RKO (cell line): ENCODE results near the gene XRCC5.
A peak's percentile ranks its signal among the peaks of the same experiment; 100 is the strongest.
"Not testable (repeated sequence)": the region's sequence is repeated elsewhere in the genome, so short reads cannot be mapped to it uniquely, and the experiment has no call there.

Experiments used
- DNase-seq: peaks from one replicate; pipeline ENCODE4 v3.0.0-alpha.2; 2016; ENCODE audit warnings: low spot score

Gene XRCC5

DNA sequence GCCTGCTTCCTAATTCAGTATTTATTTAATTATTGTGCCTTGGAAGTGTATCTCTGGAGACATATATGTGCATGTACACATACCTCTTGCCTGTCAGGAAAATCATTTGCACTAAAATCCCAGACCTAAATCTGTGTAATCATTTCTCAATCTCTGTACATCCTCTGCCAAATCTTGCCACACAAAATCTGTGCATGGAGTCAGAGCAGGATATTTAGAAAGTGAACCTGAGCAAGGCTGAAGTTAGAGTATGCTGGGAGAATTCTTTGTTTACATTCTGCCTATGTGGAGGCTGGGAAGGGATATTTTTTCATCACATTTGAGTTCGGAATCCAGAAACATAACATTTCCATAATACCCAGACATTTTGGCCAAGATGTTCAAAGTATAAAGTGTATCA, 9.3 kb downstream of the XRCC5 start:
- DNase-seq = no peak

DNA sequence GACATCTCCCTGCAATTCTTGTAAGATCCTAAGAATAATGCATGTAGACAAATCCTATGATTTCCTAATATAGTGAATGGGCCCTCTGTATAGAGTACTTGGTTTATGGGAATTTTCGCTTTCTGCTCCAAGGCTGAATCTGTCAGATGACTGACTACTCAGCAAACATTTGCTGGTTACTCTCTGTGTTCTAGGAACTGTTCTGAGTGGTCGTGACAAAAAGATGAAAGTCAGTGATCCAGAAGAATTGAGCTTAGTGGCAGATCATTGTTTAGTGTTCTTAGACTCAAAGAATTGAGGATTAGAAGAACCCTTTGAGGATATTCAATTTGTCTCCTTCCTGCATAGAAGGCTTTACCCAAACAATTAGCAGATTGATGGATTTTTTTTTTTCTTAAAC, 10.0 kb downstream of the XRCC5 start:
- DNase-seq = no peak

DNA sequence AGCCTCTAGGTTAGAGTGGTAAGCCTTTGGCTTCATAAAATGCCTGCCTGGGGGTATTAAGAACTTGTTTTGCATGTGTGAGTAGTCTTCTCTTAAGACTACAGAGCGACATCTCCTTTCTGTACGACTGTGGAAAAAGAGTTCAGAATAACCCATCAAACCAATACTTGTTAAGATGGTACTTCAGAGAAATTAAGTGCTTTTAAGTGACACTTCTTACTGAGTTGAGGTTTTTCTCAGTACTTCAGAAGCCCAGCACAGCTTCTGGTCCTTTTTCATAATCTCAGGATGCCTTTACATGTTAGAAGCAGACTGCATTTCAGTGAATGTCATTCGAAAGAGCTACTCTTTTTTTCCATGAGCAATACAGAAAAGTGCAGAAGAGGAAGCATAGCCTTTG, 10.8 kb downstream of the XRCC5 start:
- no peak for DNase-seq

DNA sequence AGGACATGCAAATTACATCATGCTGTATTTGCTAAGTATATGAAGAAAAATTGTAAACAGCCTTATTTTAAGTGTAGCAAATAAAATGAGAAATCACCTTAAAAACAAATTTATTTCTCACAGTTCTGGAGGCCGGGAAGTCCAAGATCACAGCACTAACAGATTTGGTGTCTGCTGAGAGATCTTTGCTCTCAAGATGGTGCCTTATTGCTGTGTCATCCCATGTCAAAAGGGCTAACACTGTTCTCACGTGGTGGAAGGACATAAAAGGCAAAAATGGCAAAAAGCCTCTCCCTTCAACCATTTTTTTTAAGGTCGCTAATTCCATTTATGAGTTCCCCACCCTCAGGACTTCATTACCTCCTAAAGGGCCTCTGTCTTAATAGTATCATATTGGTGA, 12.1 kb downstream of the XRCC5 start:
- DNase-seq = no peak

DNA sequence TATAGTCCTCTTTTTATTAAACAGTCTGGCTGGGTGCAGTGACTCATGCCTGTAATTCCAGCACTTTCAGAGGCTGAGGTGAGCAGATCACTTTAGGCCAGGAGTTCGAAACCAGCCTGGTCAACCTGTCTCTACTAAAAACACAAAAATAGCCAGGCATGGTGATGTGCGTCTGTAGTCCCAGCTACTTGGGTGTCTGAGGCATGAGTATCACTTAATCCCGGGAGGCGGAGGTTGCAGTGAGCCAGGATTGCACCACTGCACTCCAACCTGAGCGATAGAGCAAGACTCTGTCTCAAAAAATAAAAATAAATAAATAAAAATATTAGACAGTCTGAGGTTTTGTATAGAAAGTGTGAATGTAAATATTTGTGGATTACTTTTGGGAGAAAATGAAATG, 17.8 kb downstream of the XRCC5 start:
- no peak for DNase-seq

DNA sequence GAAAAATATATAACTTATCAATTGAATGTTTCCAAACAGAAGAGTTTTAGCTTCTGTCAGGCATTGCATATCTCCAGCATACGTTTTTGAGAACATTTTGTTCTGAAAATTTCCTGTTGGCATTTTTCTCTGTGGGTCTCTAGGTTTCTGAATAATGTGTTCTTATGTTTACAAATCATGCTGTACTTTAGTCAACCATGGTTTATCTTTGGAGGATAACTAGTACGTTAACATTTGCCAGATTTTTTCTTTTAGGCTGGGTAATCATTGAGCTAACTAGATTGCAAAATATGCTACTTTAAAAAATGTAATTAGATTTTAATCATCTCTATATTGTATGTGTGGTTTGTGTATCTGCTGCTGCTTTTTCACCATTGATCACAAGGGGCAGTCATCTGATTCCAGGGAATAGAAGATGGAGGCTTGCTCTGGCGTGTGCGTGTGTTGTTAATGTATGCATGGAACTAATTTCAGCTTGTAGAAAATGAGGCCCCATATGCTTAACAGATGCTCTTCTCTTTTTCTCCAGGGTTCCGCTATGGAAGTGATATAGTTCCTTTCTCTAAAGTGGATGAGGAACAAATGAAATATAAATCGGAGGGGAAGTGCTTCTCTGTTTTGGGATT, 21.3 kb downstream of the XRCC5 start:
- no peak for DNase-seq

DNA sequence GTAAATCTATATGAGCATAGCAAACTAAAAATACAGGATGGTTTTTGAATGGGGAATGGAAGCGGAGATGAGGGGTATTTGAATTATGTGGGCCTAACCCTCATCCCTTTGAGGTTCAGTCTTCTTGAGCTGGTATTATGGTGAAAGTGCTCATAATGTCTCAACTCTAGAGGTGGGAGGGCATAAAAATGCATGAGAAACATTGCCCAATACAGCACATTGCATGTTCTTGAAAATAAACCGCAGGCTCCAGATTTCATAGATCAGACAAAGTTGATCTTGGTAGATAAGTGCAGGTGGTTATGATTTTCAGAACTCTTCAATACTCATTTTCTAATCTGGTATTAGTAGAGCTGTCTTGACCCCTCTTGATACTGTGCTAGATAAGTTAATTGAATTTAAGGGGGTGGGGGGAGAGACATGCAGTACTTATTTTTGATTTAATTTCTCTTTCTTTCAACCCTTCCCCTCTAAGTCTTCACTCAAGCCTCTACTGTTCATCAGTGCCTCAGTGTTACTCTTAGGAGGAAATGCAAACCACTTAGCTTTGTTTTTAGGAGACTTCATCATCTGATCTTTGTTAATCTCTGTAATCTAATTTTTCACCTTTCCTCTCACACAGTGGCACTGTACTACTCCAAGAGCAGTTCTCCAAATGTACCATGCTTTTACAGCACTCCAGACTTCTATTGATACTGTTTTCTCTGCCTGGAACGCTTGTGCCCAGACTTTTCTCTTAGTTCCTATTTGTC, 22.2 kb downstream of the XRCC5 start:
- no peak for DNase-seq

DNA sequence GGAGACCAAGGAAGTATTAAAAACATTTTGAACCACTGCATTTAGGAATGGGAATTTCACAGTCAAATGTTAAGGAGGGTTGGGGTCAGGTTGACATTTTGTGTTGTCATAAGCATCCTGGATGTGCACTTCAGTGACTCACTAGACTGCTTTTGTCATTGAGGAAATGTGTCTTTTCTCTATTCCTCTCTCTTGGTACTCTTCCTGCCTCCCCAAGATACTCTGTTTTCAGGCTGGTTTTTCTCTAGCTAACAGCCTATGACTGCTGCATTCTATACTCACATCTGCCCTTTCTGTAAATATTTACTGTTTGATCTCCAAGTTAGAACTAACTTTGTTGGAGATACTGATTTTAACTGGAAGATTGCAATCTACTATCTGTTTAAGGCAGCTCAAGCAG, 23.4 kb downstream of the XRCC5 start:
- DNase-seq = no peak

DNA sequence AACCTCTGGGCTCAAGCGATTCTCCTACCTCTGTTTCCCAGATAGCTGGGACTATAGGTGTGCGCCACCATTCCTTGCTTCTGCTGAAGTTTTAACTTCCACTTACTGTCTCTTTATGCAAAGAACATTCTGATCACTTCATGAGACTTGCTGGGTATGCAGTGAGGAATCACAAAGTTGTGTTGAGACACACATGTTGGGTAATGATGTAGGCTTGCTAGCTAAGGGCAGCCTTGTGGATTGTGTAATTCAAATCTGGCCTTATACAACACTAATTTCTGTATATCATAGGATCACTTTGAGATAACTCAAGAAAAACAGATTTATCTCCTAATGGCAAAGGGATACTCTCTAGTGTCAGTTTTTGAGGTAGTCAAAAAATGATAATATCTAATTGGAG, 24.2 kb downstream of the XRCC5 start:
- DNase-seq = no peak

DNA sequence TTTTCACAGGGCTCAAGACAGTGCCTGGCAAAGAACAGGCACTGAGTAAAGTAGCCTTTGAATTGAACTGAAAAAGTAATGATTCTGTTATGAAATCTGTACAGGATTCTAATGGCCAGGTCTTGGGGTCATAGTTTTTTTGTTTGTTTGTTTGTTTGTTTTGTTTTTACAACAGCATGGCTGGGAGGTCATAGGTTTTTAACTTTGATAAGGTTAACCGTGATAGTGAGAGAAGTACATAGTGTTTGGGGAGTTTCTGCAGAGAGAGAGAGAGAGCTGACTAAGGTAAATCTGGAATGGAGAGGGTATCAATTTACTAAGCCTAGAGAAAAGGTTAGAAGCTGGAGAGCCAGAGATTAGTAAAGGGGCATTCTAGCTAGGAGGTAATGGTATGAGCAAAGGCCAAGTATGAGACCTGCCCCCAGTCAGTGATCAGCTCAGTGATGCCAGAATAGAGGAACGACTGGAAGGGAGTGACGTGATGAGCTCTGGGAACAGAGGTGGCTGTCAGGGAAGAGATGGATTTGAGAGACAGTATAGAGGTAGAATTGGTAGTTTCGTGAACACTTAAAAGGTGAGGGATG, 25.9 kb downstream of the XRCC5 start:
- DNase-seq = no peak

DNA sequence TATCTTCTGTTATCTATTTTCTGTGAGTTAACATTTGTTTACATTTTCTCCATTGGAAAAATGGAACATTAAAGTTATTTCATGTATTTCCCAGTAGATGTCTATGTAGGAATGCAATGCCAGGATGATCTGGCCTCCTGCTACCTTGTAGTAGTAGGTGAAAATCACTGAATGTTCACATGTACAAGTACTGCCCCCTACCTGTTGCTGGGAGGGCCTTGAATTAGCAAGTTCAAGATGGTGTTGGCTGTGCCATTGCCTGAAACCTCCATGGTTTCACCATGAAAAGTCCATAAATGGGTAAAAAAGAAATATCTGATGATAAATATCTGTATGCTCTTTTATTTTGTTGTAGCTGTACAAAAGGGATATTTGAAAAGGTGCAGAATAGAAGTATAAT, 30.7 kb downstream of the XRCC5 start:
- DNase-seq = no peak

DNA sequence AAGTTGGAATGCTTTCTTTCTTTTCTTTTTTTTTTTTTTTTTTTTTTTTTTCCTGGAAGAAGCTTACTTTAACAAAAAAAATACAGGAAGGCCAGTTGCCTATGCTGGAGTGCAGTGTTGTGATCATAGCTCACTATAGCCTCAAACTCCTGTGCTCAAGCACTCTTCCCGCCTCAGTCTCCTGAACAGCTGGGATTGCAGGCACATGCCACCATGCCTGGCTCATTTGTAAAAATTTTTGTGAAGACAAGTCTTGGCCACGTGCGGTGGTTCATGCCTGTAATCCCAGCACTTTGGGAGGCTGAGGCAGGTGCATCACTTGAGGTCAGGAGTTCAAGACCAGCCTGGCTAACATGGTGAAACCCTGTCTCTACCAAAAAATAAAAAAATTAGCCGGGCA, 32.4 kb downstream of the XRCC5 start:
- not testable (repeated sequence) for DNase-seq

DNA sequence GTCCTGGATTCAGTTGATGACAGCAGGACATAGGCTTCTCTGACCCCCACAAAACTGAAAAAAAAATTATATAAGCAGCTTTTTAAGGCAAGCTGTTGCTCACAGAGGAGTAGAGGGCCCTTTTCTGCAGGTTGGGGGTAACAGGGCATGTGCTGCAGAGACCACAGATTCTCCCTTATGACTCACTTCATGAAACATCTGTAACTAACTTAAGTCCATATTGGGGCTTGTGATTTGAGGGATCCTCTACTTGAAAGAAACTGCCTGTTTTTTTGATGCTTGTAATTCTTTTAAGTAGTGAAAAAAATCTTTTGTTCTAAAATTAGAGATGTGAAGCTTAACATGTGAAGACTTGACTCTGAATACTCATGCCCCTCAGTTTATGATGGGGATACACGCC, 33.4 kb downstream of the XRCC5 start:
- DNase-seq = peak; percentile 31

DNA sequence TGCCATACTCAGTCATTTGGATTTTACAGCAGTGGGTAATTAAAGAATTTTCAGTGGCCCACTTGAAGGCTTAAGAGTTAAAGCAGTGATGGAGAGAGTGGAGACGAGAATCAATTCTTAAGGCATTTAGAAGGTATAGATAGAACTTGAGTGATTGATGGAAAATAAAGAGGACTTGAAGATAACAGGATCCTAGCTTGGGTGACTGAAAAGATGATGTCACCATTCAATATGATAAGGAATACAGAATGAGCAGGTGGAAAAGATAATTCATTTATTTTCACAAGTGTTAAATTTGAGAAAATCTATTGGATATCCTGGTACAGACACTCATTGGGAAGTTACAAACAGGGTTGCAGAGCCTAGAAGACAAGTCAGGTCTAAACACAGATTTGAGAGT, 35.2 kb downstream of the XRCC5 start:
- no peak for DNase-seq

DNA sequence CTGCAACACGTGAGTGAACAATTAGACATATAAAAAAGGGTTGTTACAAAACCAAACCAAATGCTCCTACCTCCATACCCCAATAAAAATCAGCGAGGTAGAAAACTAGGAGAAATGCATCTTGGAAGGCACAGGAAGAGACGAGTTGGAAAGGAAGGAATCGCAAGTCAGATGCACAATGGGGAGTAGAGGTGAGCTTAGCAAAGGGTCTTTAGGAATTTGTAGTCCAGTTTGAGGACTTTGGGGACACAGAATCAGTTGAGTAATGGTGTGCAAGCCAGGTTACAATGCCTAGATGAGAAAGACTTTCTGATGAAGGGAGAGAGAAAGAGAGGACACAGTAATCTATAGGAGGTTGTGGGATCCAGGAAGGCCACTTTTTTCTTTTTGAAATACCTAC, 35.7 kb downstream of the XRCC5 start:
- no peak for DNase-seq

DNA sequence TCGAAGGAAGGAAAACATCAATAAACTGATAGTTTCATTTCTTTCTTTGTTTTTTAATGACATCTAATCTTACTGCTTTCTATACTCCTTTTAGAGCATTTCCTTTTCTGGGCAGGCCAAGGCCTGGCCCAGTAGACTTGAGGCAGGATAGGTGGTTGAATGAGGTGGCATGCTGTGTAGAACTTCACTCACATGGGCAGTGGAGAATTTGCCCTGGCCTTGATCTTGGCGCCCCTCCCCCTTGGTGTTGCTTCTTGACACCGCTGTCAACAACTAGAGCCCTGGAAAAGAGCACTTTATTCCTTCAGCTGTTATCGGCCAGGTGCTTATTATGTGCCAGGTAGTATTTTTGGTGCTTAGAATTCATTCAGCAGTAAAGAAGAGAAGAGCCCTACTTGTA, 37.4 kb downstream of the XRCC5 start:
- no peak for DNase-seq

DNA sequence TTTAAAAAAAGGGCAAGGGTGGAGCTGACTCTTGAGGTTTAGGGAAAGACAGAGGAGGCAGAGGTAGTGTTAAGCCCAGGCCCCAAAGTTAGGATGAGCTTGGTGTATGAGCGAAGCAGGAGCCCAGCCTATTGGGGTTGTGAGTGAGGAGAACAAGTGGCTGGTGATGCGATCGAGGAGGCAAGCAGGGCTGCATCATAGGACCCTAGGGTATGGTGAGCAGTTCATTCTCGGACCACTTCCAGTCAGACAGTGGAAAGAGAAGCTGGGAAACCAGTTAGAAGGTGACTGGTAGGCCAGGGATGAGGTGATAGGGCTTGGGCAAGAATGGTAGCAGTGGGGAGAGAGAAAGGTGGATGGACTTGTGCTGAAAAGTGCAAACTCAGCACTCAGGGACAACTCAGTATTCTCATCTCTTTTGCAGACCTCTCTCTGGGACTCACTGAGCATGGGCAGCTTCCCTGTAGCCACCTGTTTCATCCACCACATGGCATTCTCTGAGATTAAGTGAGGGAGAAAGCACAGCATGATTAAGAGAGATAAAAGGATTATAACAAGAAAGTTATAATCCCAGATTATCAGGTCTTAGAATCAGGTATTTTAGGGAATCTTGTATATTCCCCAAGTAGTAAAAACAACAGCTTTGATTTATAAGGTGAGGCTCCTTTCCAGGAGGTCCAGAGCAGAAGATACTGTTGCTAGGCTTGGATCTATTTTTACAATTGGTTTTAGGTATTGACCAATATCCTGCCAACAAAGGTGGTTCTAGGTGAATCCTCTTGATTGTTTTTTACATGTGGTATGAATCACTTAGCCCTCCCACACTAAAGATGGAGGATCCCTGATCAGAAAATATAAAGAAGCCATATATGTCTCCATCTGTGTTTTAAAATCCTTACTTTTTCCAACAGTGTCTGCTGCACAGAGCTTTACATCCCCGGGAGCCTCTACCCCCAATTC, 38.3 kb downstream of the XRCC5 start:
- DNase-seq = no peak

DNA sequence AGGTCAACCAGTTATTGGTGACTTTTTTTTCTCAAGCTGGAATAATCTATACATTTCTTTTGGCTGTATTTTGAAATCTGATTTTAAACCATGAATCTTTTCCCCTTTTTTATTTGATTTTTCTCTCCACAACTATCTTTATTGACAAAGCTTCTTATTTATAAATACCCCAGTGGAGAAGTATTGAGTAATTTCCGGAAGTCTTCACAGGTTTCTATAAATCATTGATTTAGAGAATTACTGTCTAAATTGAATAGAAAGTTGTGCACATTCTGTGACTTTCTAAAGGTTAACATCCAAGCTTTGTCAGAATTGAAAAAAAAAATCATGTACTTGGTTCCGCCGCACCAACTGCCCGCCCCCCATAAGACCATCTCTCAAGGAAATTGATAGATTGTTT, 39.8 kb downstream of the XRCC5 start:
- DNase-seq = no peak

DNA sequence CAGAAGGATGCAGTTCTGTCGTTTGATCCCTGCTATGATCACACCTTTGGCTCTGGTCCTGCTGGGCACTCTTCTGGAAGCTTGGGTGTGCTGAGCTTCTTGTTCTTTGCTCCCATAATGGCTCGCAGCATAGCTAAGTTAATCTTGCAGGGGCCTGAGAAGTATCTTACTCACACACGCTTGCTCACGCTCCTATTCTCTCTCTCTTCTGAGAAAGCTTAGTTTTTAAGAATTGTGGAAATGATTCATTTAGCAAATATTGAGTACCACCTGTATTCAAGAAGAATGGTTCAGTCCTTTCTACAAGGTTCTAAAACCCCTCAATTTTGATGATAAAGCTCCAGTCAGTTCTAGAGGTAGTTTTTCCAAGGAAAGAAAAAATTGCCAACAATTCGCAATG, 40.6 kb downstream of the XRCC5 start:
- DNase-seq = peak; percentile 40

DNA sequence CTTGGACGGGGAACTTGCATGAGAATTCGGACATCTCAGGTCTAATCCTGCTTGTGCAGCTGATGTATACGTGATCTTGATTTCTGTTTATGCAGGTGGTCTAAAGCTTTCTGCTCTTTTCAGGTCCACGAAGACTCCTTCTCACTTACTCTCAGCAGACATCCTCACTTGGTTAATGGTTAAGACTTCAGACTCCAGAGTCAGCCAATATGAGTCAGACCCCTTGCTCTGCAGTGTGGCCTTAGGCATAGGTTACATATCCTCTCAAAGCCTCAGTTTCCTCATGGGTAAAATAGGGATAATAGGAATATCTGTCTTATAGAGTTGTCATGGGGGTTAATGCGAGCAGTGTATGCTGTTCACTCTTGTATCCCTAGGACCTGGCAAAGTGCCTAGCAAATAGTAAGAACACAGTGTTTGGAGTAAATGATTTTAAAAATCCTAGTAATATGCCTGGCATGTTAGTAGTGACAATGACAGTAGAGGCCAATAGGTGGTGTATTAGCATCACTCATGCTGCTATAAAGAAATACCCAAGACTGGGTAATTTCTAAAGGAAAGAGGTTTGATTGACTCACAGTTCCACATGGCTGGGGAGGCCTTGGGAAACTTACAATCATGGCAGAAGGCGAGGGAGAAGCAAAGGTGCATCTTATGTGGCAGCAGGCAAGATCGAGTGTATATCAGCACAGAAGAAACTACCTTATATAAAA, 42.3 kb downstream of the XRCC5 start:
- peak; percentile 48 for DNase-seq

DNA sequence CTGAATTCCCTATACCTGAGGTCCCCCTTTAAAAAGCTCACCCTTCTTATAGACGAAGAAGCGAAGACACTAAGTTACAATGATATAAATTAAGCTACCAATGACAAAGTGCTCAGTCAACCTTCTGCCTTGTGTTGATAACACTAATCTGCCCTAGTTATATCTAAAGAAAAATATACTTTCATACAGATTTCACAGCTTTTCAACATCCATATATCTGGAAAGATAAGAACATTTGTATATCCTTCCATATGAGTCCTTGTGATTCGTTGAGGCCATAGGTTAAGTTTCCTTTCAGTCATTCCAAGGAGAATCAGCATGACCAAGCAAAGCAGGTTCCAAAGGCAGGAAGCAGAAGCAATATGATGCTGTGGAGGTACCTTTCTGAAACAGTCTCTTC, 46.8 kb downstream of the XRCC5 start:
- no peak for DNase-seq

DNA sequence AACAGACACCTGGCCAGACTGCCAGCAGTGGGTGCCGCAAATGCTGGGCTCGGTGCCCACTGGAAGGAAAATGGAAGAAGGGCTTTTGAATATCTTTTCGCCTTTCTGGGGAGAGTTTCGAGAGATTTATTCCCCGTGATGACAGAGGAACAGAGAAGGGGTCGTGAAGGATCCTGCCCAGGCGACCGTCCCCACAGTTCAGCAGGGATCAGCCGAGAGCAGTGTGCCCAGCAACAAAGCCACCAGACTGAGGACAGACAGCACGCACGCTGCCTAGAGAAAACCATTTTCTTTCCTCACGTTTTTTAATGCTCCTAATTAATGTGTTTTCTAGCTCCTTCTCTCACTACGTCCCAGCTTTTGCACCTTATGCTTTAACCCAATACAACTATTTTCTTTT, 47.7 kb downstream of the XRCC5 start:
- DNase-seq = no peak
